H9 (cell line): ENCODE measurements around the gene CPD. TPM values are rescaled to one million over a fixed set of nuclear protein-coding genes. Genes with fewer than 3 reads are reported as not detected.

Source experiments
- DNase-seq: peaks from one replicate; pipeline ENCODE4 v3.0.0-alpha.2; 2017
- H2AFZ ChIP-seq: one replicate; pipeline ENCODE4 v1.6.1; 2013; ENCODE audit warnings: mild to moderate bottlenecking, low read length, control low read depth, moderate library complexity
- H2AK5ac ChIP-seq: 2 replicates; pipeline ENCODE4 v1.6.1; 2013; ENCODE audit warnings: low read length, control low read depth, mixed read lengths; ENCODE audit not compliant: insufficient read length
- H2BK120ac ChIP-seq: one replicate; pipeline ENCODE4 v1.6.1; 2013; ENCODE audit warnings: low read depth, mild to moderate bottlenecking, low read length, control low read depth, inconsistent platforms; ENCODE audit not compliant: poor library complexity, severe bottlenecking
- H2BK12ac ChIP-seq: 2 replicates; pipeline ENCODE4 v1.6.1; 2013; ENCODE audit warnings: low read length, control low read depth, mixed read lengths, low read depth; ENCODE audit not compliant: insufficient read length
- H2BK15ac ChIP-seq: 2 replicates; pipeline ENCODE4 v1.6.1; 2013; ENCODE audit warnings: low read depth, low read length, control low read depth
- H2BK20ac ChIP-seq: one replicate; pipeline ENCODE4 v1.6.1; 2013; ENCODE audit warnings: low read depth, mild to moderate bottlenecking, low read length, control low read depth, inconsistent platforms; ENCODE audit not compliant: poor library complexity, severe bottlenecking
- H2BK5ac ChIP-seq: 2 replicates; pipeline ENCODE4 v1.6.1; 2013; ENCODE audit warnings: low read length, control low read depth, mixed read lengths; ENCODE audit not compliant: insufficient read length
- H3K14ac ChIP-seq: 2 replicates; pipeline ENCODE4 v1.6.1; 2013; ENCODE audit warnings: low read length, control low read depth; ENCODE audit not compliant: insufficient read depth
- H3K18ac ChIP-seq: 2 replicates; pipeline ENCODE4 v1.6.1; 2013; ENCODE audit warnings: low read depth, mild to moderate bottlenecking, mixed read lengths, low read length, control low read depth; ENCODE audit not compliant: insufficient read length
- H3K23ac ChIP-seq: 2 replicates; pipeline ENCODE4 v1.6.1; 2013; ENCODE audit warnings: low read length, control low read depth, mixed read lengths, low read depth; ENCODE audit not compliant: insufficient read length
- H3K23me2 ChIP-seq: 2 replicates; pipeline ENCODE4 v1.6.1; 2013; ENCODE audit warnings: low read depth, mild to moderate bottlenecking, mixed read lengths, low read length, control low read depth; ENCODE audit not compliant: insufficient read length, poor library complexity, severe bottlenecking
- H3K27ac ChIP-seq: 2 replicates; pipeline ENCODE4 v1.5.1; 2013; ENCODE audit warnings: low read length, control low read depth, mixed read lengths, low read depth; ENCODE audit not compliant: insufficient read length
- H3K27me3 ChIP-seq: 2 replicates; pipeline ENCODE4 v1.6.1; 2013; ENCODE audit warnings: low read length, control low read depth, inconsistent platforms; ENCODE audit not compliant: insufficient read depth
- H3K4ac ChIP-seq: 2 replicates; pipeline ENCODE4 v1.6.1; 2013; ENCODE audit warnings: low read depth, mild to moderate bottlenecking, control low read depth, inconsistent platforms, low read length, moderate library complexity
- H3K4me1 ChIP-seq: 2 replicates; pipeline ENCODE4 v1.6.1; 2013; ENCODE audit warnings: low read length, control low read depth, inconsistent platforms; ENCODE audit not compliant: insufficient read depth
- H3K4me2 ChIP-seq: 2 replicates; pipeline ENCODE4 v1.6.1; 2013; ENCODE audit warnings: low read length, control low read depth, mixed read lengths; ENCODE audit not compliant: insufficient read length, insufficient read depth
- H3K56ac ChIP-seq: 2 replicates; pipeline ENCODE4 v1.6.1; 2013; ENCODE audit warnings: low read depth, mild to moderate bottlenecking, mixed read lengths, low read length, control low read depth; ENCODE audit not compliant: insufficient read length
- H3K79me1 ChIP-seq: 2 replicates; pipeline ENCODE4 v1.6.1; 2013; ENCODE audit warnings: low read depth, mild to moderate bottlenecking, moderate library complexity, low read length, control low read depth, inconsistent platforms; ENCODE audit not compliant: insufficient read depth, poor library complexity, severe bottlenecking
- H3K79me2 ChIP-seq: 2 replicates; pipeline ENCODE4 v1.6.1; 2013; ENCODE audit warnings: low read length, control low read depth, inconsistent platforms; ENCODE audit not compliant: insufficient read depth
- H3K9ac ChIP-seq: 2 replicates; pipeline ENCODE4 v1.6.1; 2013; ENCODE audit warnings: low read length, control low read depth, mixed read lengths; ENCODE audit not compliant: insufficient read length; ENCODE audit errors: extremely low read depth
- H3K9me3 ChIP-seq: one replicate; pipeline ENCODE4 v1.6.1; 2013; ENCODE audit warnings: low read depth, low read length, inconsistent platforms; ENCODE audit not compliant: control insufficient read depth
- H3T11ph ChIP-seq: one replicate; pipeline ENCODE4 v1.6.1; 2013; ENCODE audit warnings: mild to moderate bottlenecking, low read length, control low read depth, inconsistent platforms
- H4K20me1 ChIP-seq: one replicate; pipeline ENCODE4 v1.6.1; 2013; ENCODE audit not compliant: control insufficient read depth, insufficient read length, insufficient read depth
- H4K5ac ChIP-seq: 2 replicates; pipeline ENCODE4 v1.6.1; 2013; ENCODE audit warnings: low read depth, mild to moderate bottlenecking, mixed read lengths, low read length, control low read depth; ENCODE audit not compliant: insufficient read length
- H4K8ac ChIP-seq: replicated peaks from 2 replicates; pipeline ENCODE4 v1.6.1; 2013; ENCODE audit warnings: low read length, control low read depth, mixed read lengths, low read depth; ENCODE audit not compliant: insufficient read length
- H4K91ac ChIP-seq: 2 replicates; pipeline ENCODE4 v1.6.1; 2013; ENCODE audit warnings: low read depth, mild to moderate bottlenecking, moderate library complexity, mixed read lengths, low read length, control low read depth; ENCODE audit not compliant: insufficient read length
- H3K27ac Mint-ChIP-seq, 3 experiments: 2 replicates in 2 of 3; 3 replicates in 1 of 3; pipeline ENCODE4 v1.8.0; 2020 to 2021; ENCODE audit warnings: mixed read lengths in 3 of 3, mild to moderate bottlenecking in 1 of 3, moderate library complexity in 1 of 3
- H3K27me3 Mint-ChIP-seq: 2 replicates; pipeline ENCODE4 v1.8.0; 2021; ENCODE audit warnings: low read depth, mild to moderate bottlenecking, moderate library complexity, mixed read lengths
- H3K36me3 Mint-ChIP-seq, 3 experiments: 2 replicates in 2 of 3; 3 replicates in 1 of 3; pipeline ENCODE4 v1.8.0; 2020 to 2021; ENCODE audit warnings: low read depth in 3 of 3, mixed read lengths in 3 of 3; ENCODE audit not compliant: insufficient read depth in 1 of 3
- H3K4me1 Mint-ChIP-seq, 2 experiments: 2 replicates each; pipeline ENCODE4 v1.8.0; 2020; ENCODE audit warnings: mixed read lengths in 2 of 2
- H3K4me3 Mint-ChIP-seq, 2 experiments: 2 replicates in 1 of 2; 3 replicates in 1 of 2; pipeline ENCODE4 v1.8.0; 2020 to 2021; ENCODE audit warnings: mild to moderate bottlenecking in 2 of 2, mixed read lengths in 2 of 2, moderate library complexity in 1 of 2
- H3K9me3 Mint-ChIP-seq, 2 experiments: 2 replicates in 1 of 2; 3 replicates in 1 of 2; pipeline ENCODE4 v1.8.0; 2020; ENCODE audit warnings: mild to moderate bottlenecking in 2 of 2, mixed read lengths in 2 of 2, moderate library complexity in 1 of 2
- WGBS: extraction: QIAGEN DNeasy Blood & Tissue Kit; methylation state at CpG from one replicate; pipeline ENCODE4 v1.1.7; 2013; ENCODE audit warnings: missing lambda C conversion rate, low lambda C conversion rate, mixed read lengths; ENCODE audit not compliant: insufficient read length; ENCODE audit errors: extremely low coverage; 5-methylcytosine and 5-hydroxymethylcytosine counted together
- total RNA-seq: library from RNA; stranded (reverse); gene quantifications from 2 replicates; pipeline ENCODE4 v1.2.1, GENCODE V29; 2021
- TF ChIP-seq, protein P1 (sequence below): fragments of 200-600 bp; sonication (generic); conservative IDR thresholded peaks from 3 replicates; pipeline ENCODE4 v1.8.0; 2021; ENCODE audit warnings: antibody characterized with exemption, mild to moderate bottlenecking

CPD gene
- total RNA-seq, 1 experiment from 2014 or later: 47.0 TPM

DNA sequence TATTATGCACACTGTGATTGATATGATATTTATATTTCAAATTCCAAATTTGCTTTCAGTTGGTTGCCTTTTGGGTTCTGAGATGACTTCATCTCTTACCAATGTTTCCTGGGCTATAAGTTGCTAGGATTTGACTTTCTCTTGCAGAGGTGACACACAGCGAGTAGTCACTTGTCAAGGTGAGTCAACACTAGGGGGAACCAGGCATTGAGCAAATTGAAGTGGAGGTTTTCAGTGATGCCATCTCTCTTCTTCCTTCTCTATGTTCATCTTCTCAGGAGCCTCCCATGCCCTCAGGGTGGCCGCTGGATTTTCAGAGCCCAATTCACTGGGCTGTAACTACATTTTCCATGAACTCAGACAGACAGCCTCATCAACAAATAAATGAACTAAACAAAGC, 6.0 kb upstream of the CPD start:
- H3K4ac ChIP-seq: no peak overlapping the region
- no peak overlapping the region for H3K4me2 ChIP-seq
- peaks cover 9% of the 10 kb centered on the region; the same call in 1 of the 2 replicates for H3K27me3 ChIP-seq
- no peak overlapping the region for H3K14ac ChIP-seq
- H3K9ac ChIP-seq: no peak overlapping the region
- no peaks in the 10 kb centered on the region; the same call in 1 of the 2 replicates for H3K4me1 ChIP-seq
- H2BK15ac ChIP-seq: no peak overlapping the region
- H3K4me3 Mint-ChIP-seq: no peak overlapping the region
- no peak overlapping the region for H3T11ph ChIP-seq
- no peak overlapping the region for H3K23ac ChIP-seq
- no peak overlapping the region for H2BK12ac ChIP-seq
- TF ChIP-seq, protein P1, sequence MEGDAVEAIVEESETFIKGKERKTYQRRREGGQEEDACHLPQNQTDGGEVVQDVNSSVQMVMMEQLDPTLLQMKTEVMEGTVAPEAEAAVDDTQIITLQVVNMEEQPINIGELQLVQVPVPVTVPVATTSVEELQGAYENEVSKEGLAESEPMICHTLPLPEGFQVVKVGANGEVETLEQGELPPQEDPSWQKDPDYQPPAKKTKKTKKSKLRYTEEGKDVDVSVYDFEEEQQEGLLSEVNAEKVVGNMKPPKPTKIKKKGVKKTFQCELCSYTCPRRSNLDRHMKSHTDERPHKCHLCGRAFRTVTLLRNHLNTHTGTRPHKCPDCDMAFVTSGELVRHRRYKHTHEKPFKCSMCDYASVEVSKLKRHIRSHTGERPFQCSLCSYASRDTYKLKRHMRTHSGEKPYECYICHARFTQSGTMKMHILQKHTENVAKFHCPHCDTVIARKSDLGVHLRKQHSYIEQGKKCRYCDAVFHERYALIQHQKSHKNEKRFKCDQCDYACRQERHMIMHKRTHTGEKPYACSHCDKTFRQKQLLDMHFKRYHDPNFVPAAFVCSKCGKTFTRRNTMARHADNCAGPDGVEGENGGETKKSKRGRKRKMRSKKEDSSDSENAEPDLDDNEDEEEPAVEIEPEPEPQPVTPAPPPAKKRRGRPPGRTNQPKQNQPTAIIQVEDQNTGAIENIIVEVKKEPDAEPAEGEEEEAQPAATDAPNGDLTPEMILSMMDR: peak; percentile 54
- H3K9me3 ChIP-seq: no peaks in the 10 kb centered on the region
- H3K27ac Mint-ChIP-seq: no peak overlapping the region
- H3K27ac ChIP-seq: no peak overlapping the region
- H3K27me3 Mint-ChIP-seq: peaks cover 24% of the 10 kb centered on the region
- H4K91ac ChIP-seq: no peak overlapping the region
- no peaks in the 10 kb centered on the region for H4K20me1 ChIP-seq
- H3K18ac ChIP-seq: no peak overlapping the region
- no peak overlapping the region for H2BK5ac ChIP-seq
- H4K8ac ChIP-seq: no peak overlapping the region
- H3K79me2 ChIP-seq: no peaks in the 10 kb centered on the region
- no CpG with 5 or more reads among the region's 2 CpGs for WGBS
- no peak for DNase-seq
- H2BK120ac ChIP-seq: no peak overlapping the region
- no peak overlapping the region for H2BK20ac ChIP-seq
- H2AFZ ChIP-seq: no peak overlapping the region
- H3K9me3 Mint-ChIP-seq: no peaks in the 10 kb centered on the region; a peak in 1 of 5 replicates
- H3K79me1 ChIP-seq: no peaks in the 10 kb centered on the region
- no peak overlapping the region for H4K5ac ChIP-seq
- H2AK5ac ChIP-seq: no peak overlapping the region
- no peak overlapping the region for H3K56ac ChIP-seq
- no peaks in the 10 kb centered on the region for H3K36me3 Mint-ChIP-seq
- H3K23me2 ChIP-seq: no peaks in the 10 kb centered on the region
- peaks cover 18 to 31% of the 10 kb centered on the region in 2 experiments for H3K4me1 Mint-ChIP-seq
